T-helper 17 cell (primary cell): Measurements from ENCODE around the gene CACNB2. TPM values are rescaled to one million over a fixed set of nuclear protein-coding genes. Genes with fewer than 3 reads are reported as not detected.

ENCODE experiments used
- ATAC-seq: fragments of 150-1000 bp; cut with Tn5 transposase; 2 replicates; pipeline ENCODE4 v1.10.0; 2021; ENCODE audit warnings: mild to moderate bottlenecking, moderate library complexity
- DNase-seq, 3 donors: peaks; one replicate each; pipeline versions ENCODE4 v3.0.0 to v3.0.0-alpha.2; 2020 to 2021
- H3K9me3 ChIP-seq: one replicate; pipeline ENCODE4 v1.7.0; 2013; ENCODE audit warnings: low read length, mild to moderate bottlenecking; ENCODE audit not compliant: control insufficient read depth, poor library complexity, severe bottlenecking
- H3K27ac Mint-ChIP-seq: one replicate; pipeline ENCODE4 v1.8.0; 2022; ENCODE audit warnings: mild to moderate bottlenecking, moderate library complexity, mixed read lengths
- H3K27me3 Mint-ChIP-seq: one replicate; pipeline ENCODE4 v1.8.0; 2022; ENCODE audit warnings: mixed read lengths
- H3K36me3 Mint-ChIP-seq: one replicate; pipeline ENCODE4 v1.8.0; 2022; ENCODE audit warnings: low read depth, mixed read lengths
- H3K4me1 Mint-ChIP-seq: one replicate; pipeline ENCODE4 v1.8.0; 2022; ENCODE audit warnings: mild to moderate bottlenecking, mixed read lengths
- H3K4me3 Mint-ChIP-seq: one replicate; pipeline ENCODE4 v1.8.0; 2022; ENCODE audit warnings: mild to moderate bottlenecking, moderate library complexity, mixed read lengths
- total RNA-seq, 4 donors: library from RNA in 2 of 4; stranded (reverse) in 2 of 4; gene quantifications; one replicate each; pipeline ENCODE4 v1.2.3 and lab custom pipeline; 2022 to 2026

The CACNB2 gene
- total RNA-seq, 2 donors from 2014 or later: not detected

DNA sequence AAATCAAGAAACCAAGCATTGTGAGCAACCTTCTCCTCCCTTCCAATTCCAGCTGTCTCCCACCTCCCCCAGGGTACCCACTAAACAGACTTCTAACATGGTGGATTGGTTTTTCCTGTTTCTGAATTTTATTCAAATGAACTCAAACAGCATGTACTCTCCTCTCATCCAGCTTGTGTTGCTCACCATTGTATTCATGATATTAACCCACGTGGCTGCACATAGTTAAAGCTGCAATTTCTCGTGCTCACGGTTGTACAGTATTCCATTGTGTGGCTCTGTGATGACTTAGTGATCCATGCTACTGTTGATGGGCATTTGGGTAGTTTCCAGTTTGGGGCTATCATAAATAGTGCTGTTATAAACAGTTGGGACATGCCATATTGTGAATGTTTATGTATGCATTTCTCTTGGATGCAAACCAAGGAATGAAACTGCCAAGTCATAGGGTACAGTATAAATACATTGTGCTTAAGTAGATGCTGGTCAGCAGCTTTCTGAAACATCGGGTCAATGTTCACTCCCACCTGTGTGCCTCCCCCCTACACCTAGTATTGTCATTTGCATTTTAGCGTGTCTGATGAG is 124.3 kb downstream of the CACNB2 start:
- no peak for ATAC-seq
- no peaks in the 10 kb centered on the region for H3K9me3 ChIP-seq
- DNase-seq: no peak
- H3K27me3 Mint-ChIP-seq: peaks cover 21% of the 10 kb centered on the region
- H3K4me3 Mint-ChIP-seq: no peak overlapping the region
- H3K36me3 Mint-ChIP-seq: no peaks in the 10 kb centered on the region
- H3K4me1 Mint-ChIP-seq: no peaks in the 10 kb centered on the region
- no peak overlapping the region for H3K27ac Mint-ChIP-seq

DNA sequence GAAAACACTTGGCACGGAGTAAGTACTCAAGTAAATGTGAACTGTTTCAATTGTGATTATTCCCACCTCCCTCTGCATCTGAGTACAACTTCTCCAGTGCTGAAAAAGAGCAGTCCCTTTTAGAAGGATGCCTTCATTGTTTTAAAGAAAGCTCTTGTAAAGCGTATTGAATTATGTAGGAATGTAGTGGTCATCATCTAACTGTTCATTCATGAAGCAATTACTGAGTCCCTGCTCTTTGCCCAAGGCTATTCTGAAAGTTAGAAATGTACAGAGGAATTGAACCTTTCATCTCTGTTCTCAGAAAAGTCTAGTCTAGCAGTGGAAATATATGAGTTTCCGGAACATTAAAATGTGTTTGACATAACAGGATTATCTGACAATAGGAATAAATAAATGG is 127.8 kb downstream of the CACNB2 start:
- H3K9me3 ChIP-seq: no peaks in the 10 kb centered on the region
- Mint-ChIP-seq H3K36me3 (no peaks in the 10 kb centered on the region), H3K4me3 (no peak overlapping the region), H3K4me1 (no peaks in the 10 kb centered on the region), H3K27me3 (peaks cover 14% of the 10 kb centered on the region), H3K27ac (no peak overlapping the region)
- no peak for ATAC-seq
- no peak for DNase-seq

DNA sequence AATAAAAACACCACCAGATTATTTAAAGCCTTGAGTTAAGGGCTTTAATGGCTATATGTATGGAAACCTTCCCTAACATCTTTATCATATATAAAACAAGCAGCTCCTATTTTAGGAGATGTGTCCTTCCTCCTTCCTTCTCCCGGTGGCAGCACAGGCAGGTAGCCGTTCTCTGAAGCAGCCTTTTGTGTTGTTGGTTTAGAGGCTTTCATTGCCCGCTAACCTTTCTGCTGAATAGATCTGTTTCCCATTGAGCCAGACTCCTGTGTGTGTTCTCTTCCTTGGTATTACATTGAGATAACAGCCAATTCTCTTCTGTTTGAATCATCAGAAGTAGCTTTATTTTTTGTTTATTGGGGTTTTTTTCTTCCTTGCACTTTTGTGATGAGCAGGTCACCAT is 131.3 kb downstream of the CACNB2 start:
- H3K27me3 Mint-ChIP-seq: peaks cover 6% of the 10 kb centered on the region
- no peak overlapping the region for H3K27ac Mint-ChIP-seq
- H3K4me3 Mint-ChIP-seq: no peak overlapping the region
- DNase-seq (no peak), ATAC-seq (no peak)
- no peaks in the 10 kb centered on the region for H3K4me1 Mint-ChIP-seq
- no peaks in the 10 kb centered on the region for H3K36me3 Mint-ChIP-seq
- no peaks in the 10 kb centered on the region for H3K9me3 ChIP-seq

DNA sequence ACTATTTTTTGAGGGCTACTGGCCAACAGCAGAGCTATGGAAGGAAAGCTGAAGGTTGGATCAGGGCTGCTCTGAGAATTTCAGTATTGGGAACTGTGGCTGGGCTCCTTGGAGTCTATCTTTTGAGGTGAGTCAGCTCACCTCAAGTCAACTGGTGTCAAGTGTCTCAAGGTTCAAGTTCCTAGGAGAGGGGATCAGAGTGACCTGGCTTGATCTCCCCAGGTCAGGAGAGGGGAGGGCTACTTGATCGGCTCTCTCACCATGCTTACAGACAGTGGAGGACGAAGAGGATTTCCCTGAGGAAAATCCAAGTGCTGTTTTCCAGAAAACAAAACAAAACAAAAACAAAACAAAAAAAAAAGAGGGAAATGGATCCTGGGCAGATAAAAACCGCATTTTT is 132.8 kb downstream of the CACNB2 start:
- H3K4me1 Mint-ChIP-seq: no peaks in the 10 kb centered on the region

DNA sequence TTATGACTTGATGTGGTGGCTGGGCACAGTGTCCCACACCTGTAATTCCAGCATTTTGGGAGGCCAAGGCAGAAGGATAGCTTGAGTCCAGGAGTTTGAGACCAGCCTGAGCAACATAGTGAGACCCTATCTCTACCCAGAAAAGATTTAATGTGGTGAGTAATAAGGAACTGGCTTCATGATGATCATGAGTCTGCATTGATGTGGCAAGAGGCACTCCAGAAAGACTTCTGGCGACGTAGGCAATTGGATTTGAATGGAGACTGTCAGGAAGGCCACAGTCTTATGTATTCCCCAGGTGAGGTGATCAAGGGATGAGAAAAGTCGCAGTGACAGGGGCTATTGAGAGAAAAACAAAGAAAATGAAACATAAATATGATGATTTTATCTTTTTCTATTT is 138.0 kb downstream of the CACNB2 start:
- H3K36me3 Mint-ChIP-seq: no peaks in the 10 kb centered on the region
- no peak for DNase-seq
- no peaks in the 10 kb centered on the region for H3K4me1 Mint-ChIP-seq
- no peak overlapping the region for H3K27ac Mint-ChIP-seq
- ATAC-seq: no peak
- peaks cover 3% of the 10 kb centered on the region for H3K9me3 ChIP-seq
- H3K27me3 Mint-ChIP-seq: peaks cover under 1% of the 10 kb centered on the region
- no peak overlapping the region for H3K4me3 Mint-ChIP-seq

More for the DNA sequence above, 132.8 kb downstream of the CACNB2 start:
- no peak overlapping the region for H3K27ac Mint-ChIP-seq
- no peak overlapping the region for H3K4me3 Mint-ChIP-seq
- H3K36me3 Mint-ChIP-seq: no peaks in the 10 kb centered on the region
- H3K9me3 ChIP-seq: no peaks in the 10 kb centered on the region
- peaks cover 6% of the 10 kb centered on the region for H3K27me3 Mint-ChIP-seq
- no peak for ATAC-seq
- DNase-seq: no peak

DNA sequence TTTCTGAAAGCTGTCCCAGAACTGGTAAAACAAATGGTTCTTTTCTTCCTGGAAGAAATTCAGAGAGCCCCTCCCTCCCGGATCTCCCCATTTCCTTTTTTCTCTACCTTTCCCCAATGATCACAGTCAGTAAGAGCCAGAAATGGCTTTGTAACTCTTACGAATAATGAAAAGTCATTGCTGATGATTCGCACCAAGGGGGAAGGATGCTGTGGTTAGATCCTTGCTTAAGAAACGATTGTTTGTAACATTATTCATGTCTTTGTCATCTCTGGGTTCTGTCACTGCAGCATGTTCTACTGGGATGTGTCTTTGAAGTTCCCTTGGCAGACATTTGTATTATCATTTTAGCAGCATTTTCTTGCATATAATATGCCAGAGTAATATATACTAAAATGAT is 138.9 kb downstream of the CACNB2 start:
- Mint-ChIP-seq H3K4me3 (no peak overlapping the region), H3K27ac (no peak overlapping the region), H3K36me3 (no peaks in the 10 kb centered on the region), H3K27me3 (no peaks in the 10 kb centered on the region), H3K4me1 (no peaks in the 10 kb centered on the region)
- H3K9me3 ChIP-seq: peaks cover 3% of the 10 kb centered on the region
- ATAC-seq: peak; percentile 10
- DNase-seq: no peak

DNA sequence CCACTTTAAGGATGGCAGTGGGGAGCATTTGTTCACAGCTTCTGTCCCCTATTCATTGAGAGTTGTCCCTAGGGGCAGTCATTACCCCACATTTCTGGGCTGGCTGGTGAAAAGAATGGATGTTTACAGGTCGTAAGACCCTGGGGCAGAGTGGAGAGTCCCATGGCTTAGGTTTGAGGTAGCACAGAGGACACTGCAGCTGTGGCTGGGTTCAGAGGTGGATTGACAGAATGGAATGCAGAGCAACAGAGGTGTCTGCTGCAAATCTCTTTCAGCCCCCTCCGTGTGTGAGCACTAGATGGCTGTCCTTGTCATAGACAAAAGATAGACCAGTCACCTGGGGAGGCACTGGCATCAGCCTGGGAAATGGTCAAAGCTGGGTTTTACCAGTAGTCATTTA is 141.9 kb downstream of the CACNB2 start:
- no peak for ATAC-seq
- no peaks in the 10 kb centered on the region for H3K36me3 Mint-ChIP-seq

DNA sequence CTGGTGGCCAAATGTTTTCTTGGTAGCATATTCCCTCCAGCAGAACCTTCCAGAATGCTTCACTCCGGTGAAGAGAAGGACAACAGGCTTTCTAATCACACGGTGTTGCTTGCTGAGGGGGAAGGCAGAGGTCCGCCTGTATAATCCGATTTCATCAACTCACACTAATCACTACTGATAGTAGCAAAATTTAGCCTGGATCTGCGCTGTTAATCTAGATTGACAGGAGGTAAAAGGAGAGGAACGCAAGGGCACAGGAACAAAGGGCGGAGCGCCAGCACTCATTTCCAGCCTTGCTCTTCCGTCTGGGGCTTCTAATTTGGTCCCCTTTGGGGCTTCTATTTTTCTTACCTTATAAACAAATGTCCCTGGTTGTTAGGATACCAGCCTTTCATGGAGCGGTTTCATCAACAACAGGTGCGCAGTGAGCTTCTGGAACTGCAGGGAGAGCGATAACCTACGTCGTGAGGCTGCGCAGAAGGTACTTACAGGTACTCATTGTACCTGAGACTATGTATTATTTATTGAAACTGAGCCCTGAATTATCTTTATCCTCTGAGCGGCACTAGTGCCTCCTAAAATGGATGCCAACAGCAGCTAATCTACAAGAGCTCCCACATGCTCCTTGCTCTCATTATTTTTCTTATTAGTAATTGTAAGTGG is 150.6 kb downstream of the CACNB2 start:
- no peak overlapping the region for H3K27ac Mint-ChIP-seq
- no peaks in the 10 kb centered on the region for H3K4me1 Mint-ChIP-seq
- H3K9me3 ChIP-seq: no peaks in the 10 kb centered on the region
- peaks cover 5% of the 10 kb centered on the region for H3K27me3 Mint-ChIP-seq
- DNase-seq (no peak), ATAC-seq (no peak)
- H3K36me3 Mint-ChIP-seq: no peaks in the 10 kb centered on the region
- no peak overlapping the region for H3K4me3 Mint-ChIP-seq

More for the DNA sequence above, 141.9 kb downstream of the CACNB2 start:
- peaks cover 3% of the 10 kb centered on the region for H3K9me3 ChIP-seq
- H3K4me3 Mint-ChIP-seq: no peak overlapping the region
- H3K4me1 Mint-ChIP-seq: no peaks in the 10 kb centered on the region
- H3K27ac Mint-ChIP-seq: no peak overlapping the region
- H3K27me3 Mint-ChIP-seq: no peaks in the 10 kb centered on the region
- DNase-seq: no peak

DNA sequence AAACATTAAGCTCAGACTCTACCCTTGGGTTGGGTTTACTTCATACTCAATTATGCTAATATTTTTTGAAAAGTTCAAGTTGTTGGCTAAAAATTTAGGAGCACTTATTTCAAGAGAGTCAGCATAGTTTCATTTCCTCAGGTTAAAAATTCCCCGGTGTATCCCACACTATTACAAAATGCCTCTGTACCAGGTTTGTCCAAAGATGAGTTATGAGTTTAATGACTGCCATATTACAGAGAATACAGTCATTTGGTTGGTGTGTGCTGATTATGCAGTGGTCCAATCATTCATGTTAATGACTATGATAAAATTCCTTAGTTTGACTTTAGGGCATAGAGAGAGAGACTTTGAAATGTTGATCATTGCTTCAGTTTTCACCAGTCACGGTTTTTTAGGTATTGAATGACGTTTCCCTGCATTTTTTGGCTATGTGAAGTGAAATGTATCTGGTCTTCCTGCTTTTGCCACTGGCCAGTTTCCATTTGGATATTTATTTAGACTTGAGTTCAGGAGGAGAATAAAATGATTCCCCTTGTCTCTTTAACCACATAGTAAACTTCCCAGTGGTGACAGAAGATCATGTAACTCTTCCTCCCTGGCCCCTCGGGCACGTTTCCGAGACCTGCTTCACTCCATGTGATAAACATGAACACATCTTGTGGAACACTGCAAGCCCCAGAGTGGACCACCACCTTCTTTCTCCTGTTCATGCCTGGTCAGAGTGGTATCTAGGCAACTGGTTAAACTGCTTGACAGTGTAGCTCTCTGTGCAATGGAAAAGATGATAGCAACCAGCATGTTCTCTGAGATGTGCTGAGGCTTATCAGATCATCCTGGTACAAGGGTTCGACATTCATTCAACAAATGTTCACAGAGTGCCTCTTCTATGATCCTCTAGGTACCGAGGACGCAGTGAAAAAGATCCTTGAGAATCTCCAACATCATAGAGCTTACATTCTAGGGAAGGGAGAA is 153.6 kb downstream of the CACNB2 start:
- H3K27ac Mint-ChIP-seq: no peak overlapping the region
- H3K27me3 Mint-ChIP-seq: peaks cover 16% of the 10 kb centered on the region
- no peak overlapping the region for H3K4me3 Mint-ChIP-seq
- H3K4me1 Mint-ChIP-seq: no peaks in the 10 kb centered on the region
- no peaks in the 10 kb centered on the region for H3K9me3 ChIP-seq
- ATAC-seq (no peak), DNase-seq (no peak)
- H3K36me3 Mint-ChIP-seq: no peaks in the 10 kb centered on the region

DNA sequence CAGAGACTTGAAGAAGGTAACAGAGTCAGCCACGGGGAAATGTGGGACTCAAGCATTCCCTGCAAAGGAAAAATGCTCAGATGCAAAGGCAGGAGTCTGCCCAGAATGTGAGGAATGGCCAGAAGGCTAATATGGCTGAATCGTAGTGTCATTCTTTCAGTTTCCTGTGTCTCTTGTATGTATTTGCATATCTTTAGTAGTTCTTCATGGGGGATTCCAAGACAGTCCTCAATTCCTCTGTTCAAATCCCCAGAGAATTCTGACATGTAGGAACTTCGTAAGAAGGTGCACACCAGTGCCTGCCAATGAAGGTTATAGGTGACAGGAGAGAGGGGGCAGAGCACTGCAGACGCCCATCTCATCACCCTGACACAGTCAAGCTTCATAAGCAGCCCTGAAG is 154.4 kb downstream of the CACNB2 start:
- Mint-ChIP-seq H3K4me3 (no peak overlapping the region), H3K4me1 (no peaks in the 10 kb centered on the region), H3K27ac (no peak overlapping the region), H3K36me3 (no peaks in the 10 kb centered on the region), H3K27me3 (peaks cover 16% of the 10 kb centered on the region)
- no peaks in the 10 kb centered on the region for H3K9me3 ChIP-seq
- ATAC-seq: no peak
- DNase-seq: no peak

DNA sequence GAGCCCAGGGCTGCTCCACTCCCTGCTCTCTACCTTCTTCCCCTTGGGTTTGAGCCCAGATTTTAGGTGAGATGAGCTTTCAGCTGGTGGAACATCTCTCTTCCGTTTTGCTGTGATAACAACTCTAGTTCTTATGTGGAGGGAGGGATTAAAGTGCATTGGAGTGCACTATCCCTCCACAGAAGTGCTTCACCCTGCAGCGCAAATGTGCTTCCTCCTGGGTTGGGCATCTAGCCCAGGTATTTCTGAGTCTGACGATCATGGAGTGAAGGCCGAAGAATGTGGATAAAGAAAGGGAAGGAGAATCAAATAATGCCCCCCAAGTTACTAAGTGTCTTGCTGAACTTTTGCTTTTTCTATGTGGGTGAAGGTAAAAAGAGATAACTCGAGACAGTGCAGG is 157.4 kb downstream of the CACNB2 start:
- Mint-ChIP-seq H3K27me3 (peaks cover 11% of the 10 kb centered on the region), H3K4me3 (no peak overlapping the region), H3K4me1 (no peaks in the 10 kb centered on the region), H3K36me3 (no peaks in the 10 kb centered on the region), H3K27ac (no peak overlapping the region)
- no peaks in the 10 kb centered on the region for H3K9me3 ChIP-seq
- DNase-seq: no peak
- ATAC-seq: no peak

DNA sequence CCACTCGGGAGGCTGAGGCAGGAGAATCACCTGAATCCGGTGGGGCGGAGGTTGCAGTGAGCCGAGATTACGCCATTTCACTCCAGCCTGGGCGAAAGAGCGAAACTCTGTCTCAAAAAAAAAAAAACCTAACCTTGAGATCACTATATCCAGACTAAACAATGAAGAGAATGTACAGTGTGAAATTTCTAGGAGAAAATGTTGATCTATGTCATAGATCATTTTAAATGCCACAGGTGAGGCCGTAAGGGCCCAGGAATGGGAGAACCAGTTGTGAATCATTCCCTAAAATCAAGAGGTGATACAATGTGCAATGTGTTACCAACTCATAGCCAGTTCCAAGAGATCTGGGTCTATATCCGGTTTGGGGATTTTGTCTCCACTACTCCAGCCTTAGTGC is 158.0 kb downstream of the CACNB2 start:
- Mint-ChIP-seq H3K4me1 (no peaks in the 10 kb centered on the region), H3K27me3 (peaks cover 11% of the 10 kb centered on the region), H3K4me3 (no peak overlapping the region), H3K36me3 (no peaks in the 10 kb centered on the region), H3K27ac (no peak overlapping the region)
- ATAC-seq: no peak
- no peak for DNase-seq
- H3K9me3 ChIP-seq: no peaks in the 10 kb centered on the region
